Transverse colon (tissue), 4 donors: ENCODE measurements around the gene RAVER1. TPM values are rescaled to one million over a fixed set of nuclear protein-coding genes. Genes with fewer than 3 reads are reported as not detected.

Experiments
- DNase-seq: peaks from one replicate; pipeline ENCODE4 v3.0.0-alpha.2; 2019
- H3K27ac ChIP-seq, 4 donors: fragments of 200-600 bp; sonication (generic); 2 replicates each; pipeline ENCODE4 v1.5.1; 2016 to 2018; ENCODE audit warnings: inconsistent platforms in 4 of 4
- H3K27me3 ChIP-seq: fragments of 200-600 bp; sonication (generic); 2 replicates; pipeline ENCODE4 v1.5.1; 2017; ENCODE audit warnings: inconsistent platforms
- H3K36me3 ChIP-seq, 4 donors: fragments of 200-600 bp; sonication (generic); 2 replicates each; pipeline ENCODE4 v1.5.1; 2017 to 2019; ENCODE audit warnings: inconsistent platforms in 4 of 4
- H3K4me1 ChIP-seq, 4 donors: fragments of 200-600 bp; sonication (generic); 2 replicates each; pipeline ENCODE4 v1.5.1; 2017 to 2020; ENCODE audit warnings: inconsistent platforms in 4 of 4
- H3K4me3 ChIP-seq, 4 donors: fragments of 200-600 bp; sonication (generic); 1 replicate in 1 of 4; 2 replicates in 3 of 4; pipeline versions ENCODE4 v1.5.1 to v1.6.1; 2017 to 2019; ENCODE audit warnings: inconsistent platforms in 4 of 4
- H3K9me3 ChIP-seq, 2 donors: fragments of 200-600 bp; sonication (generic); 2 replicates each; pipeline ENCODE4 v1.5.1; 2017 to 2019; ENCODE audit warnings: inconsistent platforms in 2 of 2
- EP300 ChIP-seq: sonication (generic); formaldehyde crosslinking; IDR thresholded peaks from one replicate; pipeline ENCODE4 v1.6.1; 2017; ENCODE audit warnings: antibody characterized with exemption, low read depth
- POLR2A ChIP-seq: fragments of 450-650 bp; IDR thresholded peaks from one replicate; pipeline ENCODE4 v1.6.1; 2016; ENCODE audit warnings: antibody characterized with exemption, mild to moderate bottlenecking, moderate library complexity
- POLR2AphosphoS5 ChIP-seq, 3 donors: sonication (generic); formaldehyde crosslinking; IDR thresholded peaks; one replicate each; pipeline ENCODE4 v1.6.1; 2016; ENCODE audit warnings: antibody characterized with exemption in 3 of 3
- WGBS, 2 donors: methylation state at CpG; one replicate each; pipeline ENCODE4 v1.1.5; 2018; ENCODE audit warnings: low coverage in 1 of 2; 5-methylcytosine and 5-hydroxymethylcytosine counted together
- in situ Hi-C, 4 donors: fragments of 200-750 bp; cut with MboI; loops; one replicate each; pipeline versions ENCODE4 v1.15.0 to v1.15.1; 2017; ENCODE audit warnings: low sequenced_read_pairs in 3 of 4, low pct_ligation_motif_present in 1 of 4, low pct_unique_long_range_greater_than_20kb in 1 of 4
- intact Hi-C: fragments of 100-400 bp; cut with DNase I; formaldehyde crosslinking; loops from one replicate; pipeline ENCODE4 v1.15.1; 2023; ENCODE audit warnings: low total_unique reads
- total RNA-seq, 4 donors: library from RNA; depleted of rRNA; stranded (reverse); fragments of >200 nt; gene quantifications; one replicate each; pipeline ENCODE4 v1.1.0, GENCODE V29; 2016
- TF ChIP-seq, protein P1 (sequence below), 5 experiments: fragments of 200-600 bp in 3 of 5; fragments of 450-650 bp in 2 of 5; sonication (generic) in 3 of 5; IDR thresholded peaks; 1 replicate in 2 of 5; 2 replicates in 3 of 5; pipeline ENCODE4 v1.5.1; 2016 to 2017; ENCODE audit warnings: antibody characterized with exemption in 5 of 5, inconsistent platforms in 3 of 5, mild to moderate bottlenecking in 2 of 5, moderate library complexity in 1 of 5

Gene RAVER1
- total RNA-seq, 4 donors from 2014 or later: 35.0 to 39.6 (median 38.6) TPM

GRCh38 chr19:10294368-10294697 is 39.0 kb downstream of the RAVER1 start:
- in situ Hi-C loops: no loop called here
- Histone ChIP-seq H3K4me3 (no peak overlapping the region), H3K27ac (no peak overlapping the region)

DNA sequence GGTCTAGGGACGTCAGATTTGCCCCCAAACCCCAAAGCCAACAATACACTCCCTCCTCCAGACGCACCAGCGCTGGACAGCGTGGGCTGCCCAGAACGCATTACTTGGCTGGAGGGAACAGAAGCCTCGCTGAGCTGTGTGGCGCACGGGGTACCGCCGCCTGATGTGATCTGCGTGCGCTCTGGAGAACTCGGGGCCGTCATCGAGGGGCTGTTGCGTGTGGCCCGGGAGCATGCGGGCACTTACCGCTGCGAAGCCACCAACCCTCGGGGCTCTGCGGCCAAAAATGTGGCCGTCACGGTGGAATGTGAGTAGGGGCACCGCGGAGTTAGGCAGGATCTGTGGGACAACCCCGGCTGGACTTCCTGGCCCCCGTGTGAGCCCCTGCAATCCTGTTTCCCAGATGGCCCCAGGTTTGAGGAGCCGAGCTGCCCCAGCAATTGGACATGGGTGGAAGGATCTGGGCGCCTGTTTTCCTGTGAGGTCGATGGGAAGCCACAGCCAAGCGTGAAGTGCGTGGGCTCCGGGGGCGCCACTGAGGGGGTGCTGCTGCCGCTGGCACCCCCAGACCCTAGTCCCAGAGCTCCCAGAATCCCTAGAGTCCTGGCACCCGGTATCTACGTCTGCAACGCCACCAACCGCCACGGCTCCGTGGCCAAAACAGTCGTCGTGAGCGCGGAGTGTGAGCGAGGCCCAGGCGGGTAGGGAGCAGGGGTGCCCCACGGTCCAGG is 39.5 kb downstream of the RAVER1 start:
- 37% methylated on average over 45 of the region's 49 CpGs; no CpG with 5 or more reads in 1 of the 2 donors for WGBS, 2 donors
- DNase-seq: no peak
- H3K27ac ChIP-seq: no peak overlapping the region
- in situ Hi-C loops: no loop called here
- no peak overlapping the region for H3K4me3 ChIP-seq
- TF ChIP-seq, protein P1, sequence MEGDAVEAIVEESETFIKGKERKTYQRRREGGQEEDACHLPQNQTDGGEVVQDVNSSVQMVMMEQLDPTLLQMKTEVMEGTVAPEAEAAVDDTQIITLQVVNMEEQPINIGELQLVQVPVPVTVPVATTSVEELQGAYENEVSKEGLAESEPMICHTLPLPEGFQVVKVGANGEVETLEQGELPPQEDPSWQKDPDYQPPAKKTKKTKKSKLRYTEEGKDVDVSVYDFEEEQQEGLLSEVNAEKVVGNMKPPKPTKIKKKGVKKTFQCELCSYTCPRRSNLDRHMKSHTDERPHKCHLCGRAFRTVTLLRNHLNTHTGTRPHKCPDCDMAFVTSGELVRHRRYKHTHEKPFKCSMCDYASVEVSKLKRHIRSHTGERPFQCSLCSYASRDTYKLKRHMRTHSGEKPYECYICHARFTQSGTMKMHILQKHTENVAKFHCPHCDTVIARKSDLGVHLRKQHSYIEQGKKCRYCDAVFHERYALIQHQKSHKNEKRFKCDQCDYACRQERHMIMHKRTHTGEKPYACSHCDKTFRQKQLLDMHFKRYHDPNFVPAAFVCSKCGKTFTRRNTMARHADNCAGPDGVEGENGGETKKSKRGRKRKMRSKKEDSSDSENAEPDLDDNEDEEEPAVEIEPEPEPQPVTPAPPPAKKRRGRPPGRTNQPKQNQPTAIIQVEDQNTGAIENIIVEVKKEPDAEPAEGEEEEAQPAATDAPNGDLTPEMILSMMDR (IDR thresholded peaks at IDR 0.05): no peak
- TF ChIP-seq POLR2AphosphoS5 (IDR thresholded peaks at IDR 0.05) (no peak), POLR2A (no peak), EP300 (no peak)
- H3K27me3 ChIP-seq: peaks cover 95% of the 10 kb centered on the region
- no peaks in the 10 kb centered on the region for H3K36me3 ChIP-seq
- H3K9me3 ChIP-seq: no peaks in the 10 kb centered on the region
- intact Hi-C loops: no loop called here
- H3K4me1 ChIP-seq: peaks cover 44 to 60% (median 60%) of the 10 kb centered on the region in 4 donors

More at GRCh38 chr19:10294368-10294697, 39.0 kb downstream of the RAVER1 start:
- no peaks in the 10 kb centered on the region for H3K9me3 ChIP-seq
- 23% methylated on average over 25 of the region's 25 CpGs; no CpG with 5 or more reads in 1 of the 2 donors for WGBS, 2 donors
- peaks cover 95% of the 10 kb centered on the region for H3K27me3 ChIP-seq
- DNase-seq: peak; percentile 33
- H3K36me3 ChIP-seq: no peaks in the 10 kb centered on the region
- intact Hi-C loops: no loop called here
- TF ChIP-seq, protein P1 (IDR thresholded peaks at IDR 0.05): peak in 1 of 5 experiments; percentile 15
- TF ChIP-seq POLR2A: no peak
- peaks cover 39 to 55% (median 54%) of the 10 kb centered on the region in 4 donors for H3K4me1 ChIP-seq

GRCh38 chr19:10292789-10293636 is 40.3 kb downstream of the RAVER1 start:
- H3K36me3 ChIP-seq: no peaks in the 10 kb centered on the region
- TF ChIP-seq POLR2A (no peak), POLR2AphosphoS5 (IDR thresholded peaks at IDR 0.05) (no peak), EP300 (no peak)
- TF ChIP-seq, protein P1 (IDR thresholded peaks at IDR 0.05): no peak
- no peaks in the 10 kb centered on the region for H3K9me3 ChIP-seq
- in situ Hi-C loops: no loop called here
- intact Hi-C loops: no loop called here
- peaks cover 97% of the 10 kb centered on the region for H3K27me3 ChIP-seq
- WGBS, 2 donors: 23% methylated on average over 53 of the region's 56 CpGs; no CpG with 5 or more reads in 1 of the 2 donors
- peak overlapping the region in 2 of 4 donors; percentile 36 to 41 for H3K4me3 ChIP-seq
- peaks cover 47 to 68% (median 65%) of the 10 kb centered on the region in 4 donors for H3K4me1 ChIP-seq
- peak; percentile 14 for DNase-seq
- H3K27ac ChIP-seq: no peak overlapping the region

- peak; percentile 91 for DNase-seq
- in situ Hi-C loops (no loop called here), intact Hi-C loops (no loop called here)
- WGBS, 2 donors: 1% methylated on average over 30 of the region's 45 CpGs; no CpG with 5 or more reads in 1 of the 2 donors
- H3K27me3 ChIP-seq: peaks cover 99% of the 10 kb centered on the region
- H3K4me3 ChIP-seq: peak overlapping the region in 2 of 4 donors; percentile 36 to 41
- peaks cover 47 to 73% (median 67%) of the 10 kb centered on the region in 4 donors for H3K4me1 ChIP-seq
- no peaks in the 10 kb centered on the region for H3K36me3 ChIP-seq
- TF ChIP-seq POLR2A (no peak), EP300 (no peak), POLR2AphosphoS5 (IDR thresholded peaks at IDR 0.05) (no peak)
- TF ChIP-seq, protein P1 (IDR thresholded peaks at IDR 0.05): no peak
- H3K9me3 ChIP-seq: no peaks in the 10 kb centered on the region
- H3K27ac ChIP-seq: no peak overlapping the region
Observed at GRCh38 chr19:10292206-10292788, 41.0 kb downstream of the RAVER1 start.
